GM23338 (cell line): Measurements from ENCODE around the gene ELN. TPM values are rescaled to one million over a fixed set of nuclear protein-coding genes. Genes with fewer than 3 reads are reported as not detected.

Experiments used
- ATAC-seq: fragments of 200-7000 bp; cut with Tn5 transposase; 3 replicates; pipeline ENCODE4 v1.9.1; 2020
- DNase-seq: peaks from one replicate; pipeline ENCODE4 v3.0.0-alpha.2; 2015; ENCODE audit warnings: low spot score
- H2AFZ ChIP-seq: fragments of 200-600 bp; sonication (generic); 2 replicates; pipeline ENCODE4 v1.8.0; 2016; ENCODE audit warnings: antibody characterized with exemption, mild to moderate bottlenecking, moderate library complexity
- H3F3A ChIP-seq: fragments of 200-600 bp; sonication (generic); replicated peaks from 2 replicates; pipeline ENCODE4 v1.8.0; 2017; ENCODE audit warnings: antibody characterized with exemption, mixed run types, low read depth
- H3K27ac ChIP-seq: fragments of 200-600 bp; sonication (generic); 2 replicates; pipeline ENCODE4 v1.6.1; 2016; ENCODE audit warnings: low read depth
- H3K27me3 ChIP-seq: fragments of 200-600 bp; sonication (generic); 2 replicates; pipeline ENCODE4 v1.8.0; 2016; ENCODE audit warnings: mild to moderate bottlenecking, mixed run types, moderate library complexity; ENCODE audit not compliant: insufficient read depth
- H3K36me3 ChIP-seq: fragments of 200-600 bp; sonication (generic); 2 replicates; pipeline ENCODE4 v1.8.0; 2016; ENCODE audit warnings: mild to moderate bottlenecking; ENCODE audit not compliant: insufficient read depth
- H3K4me1 ChIP-seq: fragments of 200-600 bp; sonication (generic); 2 replicates; pipeline ENCODE4 v1.8.0; 2016; ENCODE audit warnings: mild to moderate bottlenecking, moderate library complexity; ENCODE audit not compliant: insufficient read depth
- H3K4me2 ChIP-seq: fragments of 200-600 bp; sonication (generic); 2 replicates; pipeline ENCODE4 v1.7.1; 2017; ENCODE audit warnings: mixed run types
- H3K4me3 ChIP-seq: fragments of 200-600 bp; sonication (generic); 2 replicates; pipeline ENCODE4 v1.6.1; 2016; ENCODE audit warnings: mixed run types
- H3K79me2 ChIP-seq: fragments of 200-600 bp; sonication (generic); replicated peaks from 2 replicates; pipeline ENCODE4 v1.8.0; 2017; ENCODE audit warnings: mild to moderate bottlenecking; ENCODE audit not compliant: insufficient read depth
- H3K9me2 ChIP-seq: fragments of 200-600 bp; sonication (generic); 2 replicates; pipeline ENCODE4 v1.8.0; 2017; ENCODE audit not compliant: insufficient read depth
- H4K20me1 ChIP-seq: fragments of 200-600 bp; sonication (generic); replicated peaks from 2 replicates; pipeline ENCODE4 v1.8.0; 2017; ENCODE audit warnings: mild to moderate bottlenecking; ENCODE audit not compliant: insufficient read depth
- H3K27ac Mint-ChIP-seq: 2 replicates; pipeline ENCODE4 v1.8.0; 2020; ENCODE audit warnings: inconsistent platforms, mild to moderate bottlenecking, moderate library complexity, mixed read lengths
- H3K27me3 Mint-ChIP-seq: 3 replicates; pipeline ENCODE4 v1.8.0; 2022; ENCODE audit warnings: low read depth, mild to moderate bottlenecking, moderate library complexity, mixed read lengths, inconsistent platforms; ENCODE audit not compliant: insufficient read depth, poor library complexity
- H3K36me3 Mint-ChIP-seq: 3 replicates; pipeline ENCODE4 v1.8.0; 2021; ENCODE audit warnings: low read depth, mild to moderate bottlenecking, inconsistent platforms, moderate library complexity, mixed read lengths
- H3K4me1 Mint-ChIP-seq: 3 replicates; pipeline ENCODE4 v1.8.0; 2020; ENCODE audit warnings: mild to moderate bottlenecking, inconsistent platforms, mixed read lengths
- H3K4me3 Mint-ChIP-seq: 3 replicates; pipeline ENCODE4 v1.8.0; 2021; ENCODE audit warnings: moderate library complexity, mild to moderate bottlenecking, inconsistent platforms, mixed read lengths
- H3K9me3 Mint-ChIP-seq: 3 replicates; pipeline ENCODE4 v1.8.0; 2020; ENCODE audit warnings: moderate library complexity, mild to moderate bottlenecking, inconsistent platforms, mixed read lengths
- CTCF ChIP-seq, 2 experiments: fragments of 200-600 bp in 1 of 2; sonication (generic) in 1 of 2; conservative IDR thresholded peaks; 2 replicates each; pipeline versions ENCODE4 v1.5.1 to v1.6.1; 2016 to 2017; ENCODE audit warnings: antibody characterized with exemption in 2 of 2, low read depth in 2 of 2, mild to moderate bottlenecking in 2 of 2, moderate library complexity in 1 of 2
- ETS1 ChIP-seq: IDR thresholded peaks from 2 replicates; pipeline ENCODE4 v1.6.1; 2016; ENCODE audit warnings: antibody characterized with exemption
- EZH2 ChIP-seq: fragments of 200-600 bp; sonication (generic); IDR thresholded peaks from one replicate; pipeline ENCODE4 v1.8.0; 2017; ENCODE audit warnings: antibody characterized with exemption, mild to moderate bottlenecking, low read depth; ENCODE audit not compliant: unreplicated experiment
- EZH2phosphoT487 ChIP-seq: fragments of 200-600 bp; sonication (generic); IDR thresholded peaks from one replicate; pipeline ENCODE4 v1.8.1; 2018; ENCODE audit warnings: antibody characterized with exemption; ENCODE audit not compliant: unreplicated experiment
- POLR2AphosphoS5 ChIP-seq: IDR thresholded peaks from 2 replicates; pipeline ENCODE4 v1.6.1; 2016; ENCODE audit warnings: antibody characterized with exemption, low read depth
- REST ChIP-seq: IDR thresholded peaks from one replicate; pipeline ENCODE4 v1.6.1; 2018; ENCODE audit warnings: antibody characterized with exemption; ENCODE audit not compliant: unreplicated experiment
- STAT1 ChIP-seq: IDR thresholded peaks from one replicate; pipeline ENCODE4 v1.6.1; 2016; ENCODE audit warnings: antibody characterized with exemption; ENCODE audit not compliant: unreplicated experiment
- ZNF114 ChIP-seq: fragments of 250-450 bp; sonication (Bioruptor Pico); IDR thresholded peaks from 2 replicates; pipeline ENCODE4 v1.5.0; 2020; ENCODE audit warnings: mild to moderate bottlenecking, moderate library complexity
- ZNF331 ChIP-seq: fragments of 250-450 bp; sonication (Bioruptor Pico); IDR thresholded peaks from 2 replicates; pipeline ENCODE4 v1.5.0; 2020; ENCODE audit warnings: low read depth, mild to moderate bottlenecking, moderate library complexity
- polyA plus RNA-seq: library from polyadenylated mRNA; unstranded; fragments of >200 nt; fragmentation: Nextera tagmentation; extraction: Ambion mirVana; gene quantifications from 2 replicates; pipeline ENCODE4 v1.2.1, GENCODE V29; 2016
- total RNA-seq: library from RNA; depleted of rRNA; stranded (reverse); fragments of >200 nt; shearing (Covaris generic); gene quantifications from 2 replicates; pipeline ENCODE4 v1.2.3, GENCODE V29; 2014

Gene ELN
- total and polyA plus RNA-seq, 2 experiments from 2014 or later: 1.1 to 5.6 TPM

- TF ChIP-seq ETS1 (no peak), POLR2AphosphoS5 (no peak), CTCF (conservative IDR thresholded peaks at IDR 0.05; ENCODE audit: low read depth in 2 of 2) (no peak), STAT1 (no peak), ZNF114 (no peak), REST (no peak)
Measured at GRCh38 chr7:74083928-74084721, 56.2 kb downstream of the ELN start (continued).

- Mint-ChIP-seq H3K9me3 (no peaks in the 10 kb centered on the region), H3K4me3 (peak overlapping the region; percentile 81), H3K27me3 (peaks cover 5% of the 10 kb centered on the region), H3K36me3 (peaks cover 39% of the 10 kb centered on the region), H3K4me1 (peaks cover 8% of the 10 kb centered on the region), H3K27ac (peak overlapping the region; percentile 65; the same call in 1 of the 2 replicates)
- no peak overlapping the region for H3K27ac ChIP-seq
- H3K4me2 ChIP-seq: peak overlapping the region; percentile 94
- H3K4me1 ChIP-seq: peaks cover 13% of the 10 kb centered on the region; the same call in 1 of the 2 replicates
- H3F3A ChIP-seq: 0 out of 2 replicates have a peak, but pooled peaks cover 7% of the 10 kb centered on the region
- peaks cover 12% of the 10 kb centered on the region for H3K79me2 ChIP-seq
- ATAC-seq: peak; percentile 9
- no peaks in the 10 kb centered on the region for H3K27me3 ChIP-seq
- peaks cover 3% of the 10 kb centered on the region; the same call in 1 of the 2 replicates for H3K36me3 ChIP-seq
- H3K4me3 ChIP-seq: peak overlapping the region; percentile 83
- H2AFZ ChIP-seq: no peak overlapping the region
- DNase-seq: no peak
- TF ChIP-seq ZNF331 (no peak), EZH2phosphoT487 (no peak), EZH2 (no peak)
- H3K9me2 ChIP-seq: no peaks in the 10 kb centered on the region
- H4K20me1 ChIP-seq: peaks cover 4% of the 10 kb centered on the region; the same call in 1 of the 2 replicates
Measured at GRCh38 chr7:74084722-74085578, 57.0 kb downstream of the ELN start.
